Measurements from ENCODE around the gene SEL1L3. TPM values are rescaled to one million over a fixed set of nuclear protein-coding genes. Genes with fewer than 3 reads are reported as not detected.

SEL1L3 gene
- total and polyA plus RNA-seq, 9 of the 15 experiments (the other 6 are each of a cell fraction or from before 2014, with no cell fraction given): 10.0 to 44.3 (median 21.6) TPM

GRCh38 chr4:25872851-25873631 is 10.3 kb upstream of the SEL1L3 start:
- intact Hi-C loops (cut with micrococcal nuclease): no loop called here
- POLR2A ChIA-PET: interaction anchor here (0.6 kb wide), 1 partner anchor 12 kb away, joined by 3 read pairs; no protein-coding TSS in a partner anchor
- H2AFZ ChIP-seq (ENCODE audit: low read depth, low read length): 0 out of 2 replicates have a peak overlapping the region, but pooled peaks have one; percentile 19

More at GRCh38 chr4:25872851-25873631, 10.3 kb upstream of the SEL1L3 start:
- TF ChIP-seq CBX2 (IDR thresholded peaks at IDR 0.05; ENCODE audit: insufficient read depth, low read length, poor library complexity, severe bottlenecking): peak; percentile 42
- TF ChIP-seq ZNF41 (CRISPR knock-in tag; conservative IDR thresholded peaks at IDR 0.05): no peak
- TF ChIP-seq CREB1 (IDR thresholded peaks at IDR 0.05): no peak
- TF ChIP-seq CREB1 (CRISPR knock-in tag; IDR thresholded peaks at IDR 0.05): no peak
- 0 out of 2 replicates have a peak, but pooled peaks have one; percentile 17 for TF ChIP-seq GABPA (tag; conservative IDR thresholded peaks at IDR 0.05; ENCODE audit: low read depth)
- no peak for TF ChIP-seq NCOA6 (IDR thresholded peaks at IDR 0.05)
- peak; percentile 92 for TF ChIP-seq ZNF79 (CRISPR knock-in tag; IDR thresholded peaks at IDR 0.05; ENCODE audit: low read depth)
- no peak for TF ChIP-seq HOMEZ (CRISPR knock-in tag; IDR thresholded peaks at IDR 0.05)
- TF ChIP-seq HMG20B (CRISPR knock-in tag; IDR thresholded peaks at IDR 0.05): no peak
- no peak for TF ChIP-seq FOS (IDR thresholded peaks at IDR 0.05; ENCODE audit: extremely low read depth, insufficient read length)
- no peak for TF ChIP-seq GATAD2A (IDR thresholded peaks at IDR 0.05)
- no peak for TF ChIP-seq ZBTB5 (IDR thresholded peaks at IDR 0.05)
- Histone ChIP-seq H3K9ac (ENCODE audit: insufficient read depth in 1 of 2, low read depth in 2 of 2, low read length in 2 of 2) (no peak overlapping the region), H3K36me3 (ENCODE audit: control insufficient read depth, insufficient read depth, low read length) (no peaks in the 10 kb centered on the region), H3K9me1 (ENCODE audit: control insufficient read depth, insufficient read depth, low read length) (no peaks in the 10 kb centered on the region), H3K4me3 (no peak overlapping the region), H3K4me2 (ENCODE audit: insufficient read depth, low read length) (no peak overlapping the region), H3K79me2 (ENCODE audit: control insufficient read depth, insufficient read depth, low read length) (no peaks in the 10 kb centered on the region), H3K27ac (ENCODE audit: extremely low read depth, low read depth, low read length) (no peak overlapping the region), H3K4me1 (replicated peaks in 1 of 2; ENCODE audit: control insufficient read depth in 2 of 2, insufficient read depth in 2 of 2, low read length in 2 of 2) (no peaks in the 10 kb centered on the region), H3K27me3 (ENCODE audit: control insufficient read depth in 2 of 2, insufficient read depth in 2 of 2, low read length in 2 of 2) (peaks cover 34 to 43% of the 10 kb centered on the region in 2 experiments; a peak in 4 of 5 replicates), H3K9me3 (replicated peaks; ENCODE audit: control insufficient read depth, insufficient read depth, low read depth, low read length) (no peaks in the 10 kb centered on the region), H4K20me1 (replicated peaks; ENCODE audit: control insufficient read depth, insufficient read depth, low read length) (no peaks in the 10 kb centered on the region)
- in situ Hi-C loops (cut with MboI): no loop called here
- CTCF ChIA-PET (ENCODE audit: low intra/inter-chr PET ratio): no interaction called here
- FAIRE-seq (no peak), DNase-seq (ENCODE audit: extremely low read depth in 1 of 4, low spot score in 3 of 4) (no peak), ATAC-seq (peak; percentile 32; the same call in 2 of the 3 replicates)
- WGBS (ENCODE audit: insufficient coverage, low coverage, missing lambda C conversion rate): under 1% methylated on average over 13 of the region's 13 CpGs
- BruUV-seq (replicated peaks): no TSS peak
